ENCODE data around the gene GALNT18. TPM values are rescaled to one million over a fixed set of nuclear protein-coding genes. Genes with fewer than 3 reads are reported as not detected.

The GALNT18 gene
- polyA plus RNA-seq, 1 donor (not counting 4 experiments of a cell fraction or from before 2014, with no cell fraction given) = 27.2 TPM

- Histone ChIP-seq H3K36me3 (ENCODE audit: control insufficient read depth in 2 of 2, extremely low read depth in 1 of 2, insufficient read depth in 2 of 2, low read length in 2 of 2) (no peaks in the 10 kb centered on the region), H2AFZ (ENCODE audit: control insufficient read depth, low read length) (no peak overlapping the region), H3K4me1 (ENCODE audit: control insufficient read depth, extremely low read depth, insufficient read depth, low read length) (peaks cover 33% of the 10 kb centered on the region), H3K4me2 (ENCODE audit: control insufficient read depth, extremely low read depth, insufficient read depth, low read depth, low read length) (no peak overlapping the region), H3K9ac (ENCODE audit: control insufficient read depth, extremely low read depth, insufficient read depth, low read length) (no peak overlapping the region), H3K79me2 (ENCODE audit: control insufficient read depth, insufficient read depth, low read length) (peaks cover 25% of the 10 kb centered on the region), H3K27ac (ENCODE audit: control insufficient read depth, insufficient read depth, low read length) (no peak overlapping the region), H3K4me3 (ENCODE audit: control insufficient read depth in 2 of 3, extremely low read depth in 1 of 3, insufficient read depth in 2 of 3, low read depth in 1 of 3, low read length in 3 of 3) (no peak overlapping the region), H3K9me1 (ENCODE audit: control insufficient read depth, extremely low read depth, insufficient read depth, low read length) (no peaks in the 10 kb centered on the region), H3K27me3 (ENCODE audit: control insufficient read depth, extremely low read depth, insufficient read depth, low read length) (no peaks in the 10 kb centered on the region), H3K9me3 (ENCODE audit: control insufficient read depth, low read depth, low read length) (no peaks in the 10 kb centered on the region), H4K20me1 (ENCODE audit: control insufficient read depth, extremely low read depth, insufficient read depth, low read length) (no peaks in the 10 kb centered on the region)
- no peak for FAIRE-seq
- TF ChIP-seq EZH2 (IDR thresholded peaks at IDR 0.05; ENCODE audit: low read length) = no peak
- no peak for TF ChIP-seq CTCF (optimal IDR thresholded peaks at IDR 0.05 in 1 of 3, IDR thresholded peaks at IDR 0.05 in 1 of 3, conservative IDR thresholded peaks at IDR 0.05 in 1 of 3; ENCODE audit: extremely low read depth in 1 of 3, insufficient read depth in 2 of 3, low read length in 3 of 3)
- dilution Hi-C loops (cut with MboI; ENCODE audit: extremely low pct_ligation_motif_present, low sequenced_read_pairs) = no loop called here
- DNase-seq (ENCODE audit: low read depth, low spot score) = no peak
These were observed 117.7 kb downstream of the GALNT18 start for GRCh38 chr11:11504071-11504470.

DNA sequence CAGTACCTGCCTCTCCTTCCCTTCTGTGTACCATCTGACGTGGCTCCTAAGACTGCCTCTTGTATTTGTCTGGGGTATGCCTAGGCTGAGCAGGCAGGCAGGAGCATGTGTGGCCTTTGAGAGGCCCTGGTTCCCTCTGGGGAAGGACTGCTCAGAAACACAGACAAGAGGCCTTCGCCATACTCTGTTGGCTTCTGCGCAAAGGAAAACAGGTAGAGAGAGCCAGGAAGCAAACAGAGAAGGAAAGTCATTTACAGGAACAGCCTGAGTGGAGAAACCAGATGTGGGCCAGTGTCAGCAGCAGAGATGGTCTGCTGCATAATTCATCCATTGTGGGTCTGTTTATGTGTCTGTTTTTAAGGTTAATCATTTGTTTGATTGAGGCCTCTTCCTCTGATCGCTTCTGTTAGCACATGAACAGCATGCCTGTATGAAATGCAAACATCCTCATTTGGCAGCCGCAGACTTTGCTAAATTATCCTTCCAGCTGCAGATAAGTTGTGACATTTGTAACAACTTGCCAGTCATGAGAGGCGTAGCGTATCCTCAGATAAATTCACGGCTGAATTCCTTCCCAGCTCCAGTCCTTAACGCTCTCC is 119.4 kb downstream of the GALNT18 start:
- no peaks in the 10 kb centered on the region for H3K9me1 ChIP-seq (ENCODE audit: control insufficient read depth, extremely low read depth, insufficient read depth, low read length)
- no peaks in the 10 kb centered on the region for H3K36me3 ChIP-seq (ENCODE audit: control insufficient read depth in 2 of 2, extremely low read depth in 1 of 2, insufficient read depth in 2 of 2, low read length in 2 of 2)
- H3K9ac ChIP-seq (ENCODE audit: control insufficient read depth, extremely low read depth, insufficient read depth, low read length) = peak overlapping the region; percentile 11
- DNase-seq (ENCODE audit: low read depth, low spot score) (no peak), FAIRE-seq (peak; percentile 92)
- H4K20me1 ChIP-seq (ENCODE audit: control insufficient read depth, extremely low read depth, insufficient read depth, low read length) = no peaks in the 10 kb centered on the region
- TF ChIP-seq EZH2 (IDR thresholded peaks at IDR 0.05; ENCODE audit: low read length) = no peak
- no peak for TF ChIP-seq CTCF (optimal IDR thresholded peaks at IDR 0.05 in 1 of 3, IDR thresholded peaks at IDR 0.05 in 1 of 3, conservative IDR thresholded peaks at IDR 0.05 in 1 of 3; ENCODE audit: extremely low read depth in 1 of 3, insufficient read depth in 2 of 3, low read length in 3 of 3)
- peaks cover 33% of the 10 kb centered on the region for H3K4me1 ChIP-seq (ENCODE audit: control insufficient read depth, extremely low read depth, insufficient read depth, low read length)
- H3K79me2 ChIP-seq (ENCODE audit: control insufficient read depth, insufficient read depth, low read length) = peaks cover 26% of the 10 kb centered on the region
- H3K27me3 ChIP-seq (ENCODE audit: control insufficient read depth, extremely low read depth, insufficient read depth, low read length) = no peaks in the 10 kb centered on the region
- dilution Hi-C loops (cut with MboI; ENCODE audit: extremely low pct_ligation_motif_present, low sequenced_read_pairs) = no loop called here
- no peaks in the 10 kb centered on the region for H3K9me3 ChIP-seq (ENCODE audit: control insufficient read depth, low read depth, low read length)
- H3K4me3 ChIP-seq (ENCODE audit: control insufficient read depth in 2 of 3, extremely low read depth in 1 of 3, insufficient read depth in 2 of 3, low read depth in 1 of 3, low read length in 3 of 3) = no peak overlapping the region
- peak overlapping the region; percentile 27 for H2AFZ ChIP-seq (ENCODE audit: control insufficient read depth, low read length)
- H3K4me2 ChIP-seq (ENCODE audit: control insufficient read depth, extremely low read depth, insufficient read depth, low read depth, low read length) = peak overlapping the region; percentile 53
- H3K27ac ChIP-seq (ENCODE audit: control insufficient read depth, insufficient read depth, low read length) = peak overlapping the region; percentile 31

Data from keratinocyte (primary cell).